ENCODE data around the gene NBEAL1.
"Not testable (repeated sequence)": the region's sequence is repeated elsewhere in the genome, so short reads cannot be mapped to it uniquely, and the experiment has no call there.

Gene NBEAL1

GRCh38 chr2:203201426-203201825, 186.8 kb downstream of the NBEAL1 start:
- DNase-seq (ENCODE audit: low read depth) = no peak
- H3K4me3 ChIP-seq (ENCODE audit: control insufficient read depth, low read depth, low read length) = no peak overlapping the region
- no peak for TF ChIP-seq CTCF (conservative IDR thresholded peaks at IDR 0.05; ENCODE audit: control insufficient read depth, insufficient read depth, low read depth, low read length)

- peak; percentile 18 for DNase-seq (ENCODE audit: low read depth)
- no peak overlapping the region for H3K4me3 ChIP-seq (ENCODE audit: control insufficient read depth, low read depth, low read length)
These were observed 194.9 kb downstream of the NBEAL1 start for GRCh38 chr2:203209538-203209937.

GRCh38 chr2:203225423-203226039, 210.9 kb downstream of the NBEAL1 start:
- H3K4me3 ChIP-seq (ENCODE audit: control insufficient read depth, low read depth, low read length) = no peak overlapping the region
- peak; percentile 54 for TF ChIP-seq CTCF (conservative IDR thresholded peaks at IDR 0.05; ENCODE audit: control insufficient read depth, insufficient read depth, low read depth, low read length)
- peak; percentile 21 for DNase-seq (ENCODE audit: low read depth)

More at GRCh38 chr2:203209538-203209937, 194.9 kb downstream of the NBEAL1 start:
- TF ChIP-seq CTCF (conservative IDR thresholded peaks at IDR 0.05; ENCODE audit: control insufficient read depth, insufficient read depth, low read depth, low read length) = no peak

- not testable (repeated sequence) for H3K4me3 ChIP-seq (ENCODE audit: control insufficient read depth, low read depth, low read length)
- peak; percentile 11 for DNase-seq (ENCODE audit: low read depth)
These were observed 215.0 kb downstream of the NBEAL1 start for GRCh38 chr2:203229674-203230073.

- DNase-seq (ENCODE audit: low read depth) = no peak
- no peak for TF ChIP-seq CTCF (conservative IDR thresholded peaks at IDR 0.05; ENCODE audit: control insufficient read depth, insufficient read depth, low read depth, low read length)
- peak overlapping the region; percentile 94 for H3K4me3 ChIP-seq (ENCODE audit: control insufficient read depth, low read depth, low read length)
These were observed 222.9 kb downstream of the NBEAL1 start for GRCh38 chr2:203237346-203238238.

GRCh38 chr2:203238292-203238703, 223.6 kb downstream of the NBEAL1 start:
- DNase-seq (ENCODE audit: low read depth) = no peak
- H3K4me3 ChIP-seq (ENCODE audit: control insufficient read depth, low read depth, low read length) = peak overlapping the region; percentile 94
- TF ChIP-seq CTCF (conservative IDR thresholded peaks at IDR 0.05; ENCODE audit: control insufficient read depth, insufficient read depth, low read depth, low read length) = no peak
